MM.1S (cell line): ENCODE data around the gene FBXO3.

ENCODE experiments used
- CTCF ChIP-seq: fragments of 300-600 bp; sonication (generic); IDR thresholded peaks from 2 replicates; pipeline ENCODE4 v1.5.1; 2016; ENCODE audit warnings: antibody characterized with exemption, low read length, mixed read lengths
- EZH2 ChIP-seq: fragments of 300-600 bp; sonication (generic); optimal IDR thresholded peaks from 2 replicates; pipeline ENCODE3; 2017; ENCODE audit warnings: low read depth, mild to moderate bottlenecking, antibody characterized with exemption, low read length, mixed read lengths
- EZH2phosphoT487 ChIP-seq: fragments of 300-600 bp; sonication (generic); IDR thresholded peaks from 2 replicates; pipeline ENCODE4 v1.6.1; 2018; ENCODE audit warnings: antibody characterized with exemption, low read length

GRCh38 chr11:33775467-33775807 is 1.1 kb upstream of the FBXO3 start:
- TF ChIP-seq CTCF (no peak), EZH2 (no peak), EZH2phosphoT487 (no peak)
